SU-DHL-6 (cell line): Measurements from ENCODE around the gene DCDC2C.

Experiments
- CTCF ChIP-seq: fragments of 200-600 bp; sonication (generic); IDR thresholded peaks from one replicate; pipeline ENCODE4 v1.5.1; 2017; ENCODE audit warnings: antibody characterized with exemption, mild to moderate bottlenecking, low read length, moderate library complexity; ENCODE audit not compliant: insufficient read depth, poor library complexity, severe bottlenecking
- EZH2phosphoT487 ChIP-seq: fragments of 200-600 bp; sonication (generic), shearing (Covaris generic); conservative IDR thresholded peaks from 2 replicates; pipeline ENCODE4 v1.6.1; 2018; ENCODE audit warnings: mild to moderate bottlenecking, antibody characterized with exemption, low read length, moderate library complexity, mixed read lengths

- TF ChIP-seq CTCF (no peak), EZH2phosphoT487 (no peak)
These were observed 111.4 kb downstream of the DCDC2C start for GRCh38 chr2:3814706-3815245.
